B cell (primary cell): ENCODE results near the gene SETBP1. TPM values are rescaled to one million over a fixed set of nuclear protein-coding genes. Genes with fewer than 3 reads are reported as not detected.

Source experiments
- ATAC-seq: fragments of 200-7000 bp; cut with Tn5 transposase; one replicate; pipeline ENCODE4 v1.10.0; 2021; ENCODE audit warnings: low read depth, mild to moderate bottlenecking, moderate number of reproducible peaks, moderate library complexity
- CTCF ChIA-PET: fragments of 350-600 bp; sonication (Branson Sonifier 250); formaldehyde crosslinking; loops from one replicate; lab custom pipeline; 2021; ENCODE audit warnings: antibody characterized with exemption, inconsistent platforms; lab: Charles Lee
- POLR2A ChIA-PET: fragments of 350-600 bp; sonication (Branson Sonifier 250); formaldehyde crosslinking; loops from one replicate; lab custom pipeline; 2021; ENCODE audit warnings: antibody characterized with exemption; lab: Charles Lee
- DNase-seq: peaks from one replicate; pipeline ENCODE4 v3.0.0; 2013
- H2AFZ ChIP-seq: 2 replicates; pipeline ENCODE4 v1.6.1; 2012; ENCODE audit warnings: mild to moderate bottlenecking, low read depth, low read length; ENCODE audit not compliant: insufficient read depth, poor library complexity, severe bottlenecking
- H3K27ac ChIP-seq, 2 donors: 1 replicate in 1 of 2; 2 replicates in 1 of 2; pipeline ENCODE4 v1.5.1; 2012 to 2013; ENCODE audit warnings: low read length in 2 of 2, mild to moderate bottlenecking in 2 of 2, moderate library complexity in 1 of 2
- H3K27me3 ChIP-seq, 4 experiments: fragments of 200-600 bp in 1 of 4; sonication (generic) in 1 of 4; replicated peaks in 1 of 4; 1 replicate in 2 of 4; 2 replicates in 2 of 4; pipeline versions ENCODE4 v1.6.1 to v1.7.0; 2013 to 2016; ENCODE audit warnings: low read length in 3 of 4, mild to moderate bottlenecking in 2 of 4, mixed read lengths in 1 of 4, moderate library complexity in 1 of 4; ENCODE audit not compliant: insufficient read depth in 4 of 4, control insufficient read depth in 3 of 4; ENCODE audit errors: control extremely low read depth in 1 of 4
- H3K36me3 ChIP-seq, 2 experiments: replicated peaks in 1 of 2; 1 replicate in 1 of 2; 2 replicates in 1 of 2; pipeline versions ENCODE4 v1.6.1 to v1.7.1; 2013; ENCODE audit warnings: low read length in 1 of 2; ENCODE audit not compliant: insufficient read depth in 2 of 2, control insufficient read depth in 1 of 2; ENCODE audit errors: control extremely low read depth in 1 of 2, extremely low read depth in 1 of 2
- H3K4me1 ChIP-seq, 2 donors: fragments of 200-600 bp in 1 of 2; sonication (generic) in 1 of 2; 1 replicate in 1 of 2; 2 replicates in 1 of 2; pipeline versions ENCODE4 v1.5.1 to v1.6.1; 2013 to 2017; ENCODE audit warnings: low read length in 2 of 2; ENCODE audit not compliant: control insufficient read depth in 2 of 2, insufficient read depth in 2 of 2
- H3K4me2 ChIP-seq: replicated peaks from 2 replicates; pipeline ENCODE3; 2012; ENCODE audit warnings: mild to moderate bottlenecking, low read depth, low read length; ENCODE audit not compliant: poor library complexity, severe bottlenecking
- H3K4me3 ChIP-seq, 5 experiments: fragments of 200-600 bp in 1 of 5; sonication (generic) in 1 of 5; 1 replicate in 3 of 5; 2 replicates in 2 of 5; pipeline versions ENCODE4 v1.5.1 to v1.7.0; 2011 to 2016; ENCODE audit warnings: low read length in 4 of 5, mild to moderate bottlenecking in 4 of 5, low read depth in 2 of 5, control low read depth in 1 of 5, moderate library complexity in 1 of 5; ENCODE audit not compliant: insufficient read depth in 1 of 5; ENCODE audit errors: control extremely low read depth in 1 of 5, extremely low read depth in 1 of 5
- H3K79me2 ChIP-seq: fragments of 200-600 bp; sonication (generic); one replicate; pipeline ENCODE4 v1.6.0; 2016; ENCODE audit warnings: low read length; ENCODE audit not compliant: control insufficient read depth, insufficient read depth
- H3K9ac ChIP-seq: fragments of 200-600 bp; sonication (generic); 2 replicates; pipeline ENCODE4 v1.6.1; 2017; ENCODE audit warnings: mild to moderate bottlenecking, low read length, moderate library complexity
- H3K9me3 ChIP-seq, 3 donors: one replicate each; pipeline versions ENCODE4 v1.6.1 to v1.7.1; 2013; ENCODE audit warnings: low read length in 2 of 3; ENCODE audit not compliant: control insufficient read depth in 2 of 3, insufficient read depth in 1 of 3; ENCODE audit errors: control extremely low read depth in 1 of 3
- H4K20me1 ChIP-seq: 2 replicates; pipeline ENCODE4 v1.6.0; 2012; ENCODE audit warnings: mild to moderate bottlenecking, low read length; ENCODE audit not compliant: insufficient read depth, control insufficient read depth, poor library complexity, severe bottlenecking
- H3K27ac Mint-ChIP-seq: one replicate; pipeline ENCODE4 v1.8.0; 2021; ENCODE audit warnings: mixed read lengths
- H3K27me3 Mint-ChIP-seq: one replicate; pipeline ENCODE4 v1.8.0; 2021; ENCODE audit warnings: mixed read lengths
- H3K4me1 Mint-ChIP-seq: one replicate; pipeline ENCODE4 v1.8.0; 2021; ENCODE audit warnings: mixed read lengths
- H3K4me3 Mint-ChIP-seq: one replicate; pipeline ENCODE4 v1.8.0; 2021; ENCODE audit warnings: mixed read lengths
- H3K9me3 Mint-ChIP-seq: one replicate; pipeline ENCODE4 v1.8.0; 2022; ENCODE audit warnings: mixed read lengths; ENCODE audit not compliant: insufficient read depth
- EZH2 ChIP-seq: IDR thresholded peaks from 2 replicates; pipeline ENCODE4 v1.6.1; 2012; ENCODE audit warnings: borderline replicate concordance, low read depth, mild to moderate bottlenecking, moderate library complexity, low read length; ENCODE audit not compliant: insufficient read depth, poor library complexity, severe bottlenecking
- WGBS: methylation state at CpG from one replicate; pipeline ENCODE4 v1.1.5; 2013; ENCODE audit warnings: missing lambda C conversion rate; ENCODE audit not compliant: insufficient coverage; 5-methylcytosine and 5-hydroxymethylcytosine counted together
- intact Hi-C: fragments of 100-400 bp; cut with micrococcal nuclease; formaldehyde crosslinking; loops from one replicate; pipeline ENCODE4 v1.10.0; 2022
- polyA plus RNA-seq: library from polyadenylated mRNA; depleted of rRNA; stranded (reverse); fragments of >200 nt; gene quantifications from 2 replicates; pipeline ENCODE4 v1.2.3, GENCODE V29; 2012
- total RNA-seq, 2 donors: library from RNA; stranded (reverse); fragments of 120-200 nt in 1 of 2; gene quantifications; 1 replicate in 1 of 2; 2 replicates in 1 of 2; pipeline versions ENCODE4 v1.2.3 to v1.2.4, GENCODE V29; 2013 to 2022
- TF ChIP-seq, protein P1 (sequence below): fragments of 200-600 bp; IDR thresholded peaks from one replicate; pipeline ENCODE4 v1.8.0; 2022; ENCODE audit warnings: antibody characterized with exemption, mild to moderate bottlenecking

The SETBP1 gene
- total and polyA plus RNA-seq, 2 donors (not counting 1 experiment from before 2014, with no cell fraction given) = 15.1 to 129 TPM

DNA sequence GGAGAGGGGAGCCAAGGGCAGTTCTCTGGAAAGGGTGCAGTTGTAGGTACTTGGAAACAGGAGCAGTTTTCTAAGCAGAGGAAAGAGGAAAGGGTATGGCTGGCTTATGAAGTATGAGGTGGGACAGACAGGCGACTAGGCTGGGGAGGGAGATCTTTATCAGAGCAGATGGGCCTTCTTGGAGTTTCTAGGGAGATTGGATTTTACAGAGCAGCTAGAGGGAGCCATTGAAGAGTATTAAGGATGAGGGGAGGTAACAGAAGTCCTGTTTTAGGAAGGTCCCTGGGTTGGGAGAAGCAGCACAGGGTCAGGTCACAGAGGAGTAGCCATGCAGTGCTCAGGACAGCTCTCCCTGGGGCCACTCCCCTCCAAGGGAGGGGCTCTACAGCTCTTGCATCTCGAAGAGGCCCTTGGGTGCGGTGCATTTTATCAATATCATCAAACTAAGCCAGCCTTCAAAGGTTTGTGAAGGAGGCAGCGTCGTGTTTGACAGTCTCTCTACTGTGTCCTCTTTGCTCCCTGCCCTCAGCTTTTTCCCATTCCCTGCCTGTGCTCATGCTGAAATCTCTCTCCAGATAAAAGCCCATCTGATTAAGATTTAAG lies 154.3 kb downstream of the SETBP1 start:
- Histone ChIP-seq H3K4me3 (no peak overlapping the region), H2AFZ (no peak overlapping the region), H3K9ac (no peak overlapping the region), H3K4me2 (no peak overlapping the region), H3K27ac (peak overlapping the region in 1 of 2 donors; percentile 22), H3K9me3 (no peaks in the 10 kb centered on the region), H3K27me3 (no peaks in the 10 kb centered on the region), H3K79me2 (peaks cover 50% of the 10 kb centered on the region), H3K4me1 (peaks cover 34 to 46% of the 10 kb centered on the region in 2 donors), H3K36me3 (peaks cover 0 to 9% of the 10 kb centered on the region in 2 experiments), H4K20me1 (peaks cover 43% of the 10 kb centered on the region)
- intact Hi-C loops = loop anchor here (5.0 kb wide), 2 partner anchors 38 to 377 kb away; no protein-coding TSS in a partner anchor
- Mint-ChIP-seq H3K27ac (no peak overlapping the region), H3K4me1 (peaks cover 74% of the 10 kb centered on the region), H3K9me3 (no peaks in the 10 kb centered on the region), H3K27me3 (no peaks in the 10 kb centered on the region), H3K4me3 (no peak overlapping the region)
- TF ChIP-seq EZH2 = no peak
- TF ChIP-seq, protein P1, sequence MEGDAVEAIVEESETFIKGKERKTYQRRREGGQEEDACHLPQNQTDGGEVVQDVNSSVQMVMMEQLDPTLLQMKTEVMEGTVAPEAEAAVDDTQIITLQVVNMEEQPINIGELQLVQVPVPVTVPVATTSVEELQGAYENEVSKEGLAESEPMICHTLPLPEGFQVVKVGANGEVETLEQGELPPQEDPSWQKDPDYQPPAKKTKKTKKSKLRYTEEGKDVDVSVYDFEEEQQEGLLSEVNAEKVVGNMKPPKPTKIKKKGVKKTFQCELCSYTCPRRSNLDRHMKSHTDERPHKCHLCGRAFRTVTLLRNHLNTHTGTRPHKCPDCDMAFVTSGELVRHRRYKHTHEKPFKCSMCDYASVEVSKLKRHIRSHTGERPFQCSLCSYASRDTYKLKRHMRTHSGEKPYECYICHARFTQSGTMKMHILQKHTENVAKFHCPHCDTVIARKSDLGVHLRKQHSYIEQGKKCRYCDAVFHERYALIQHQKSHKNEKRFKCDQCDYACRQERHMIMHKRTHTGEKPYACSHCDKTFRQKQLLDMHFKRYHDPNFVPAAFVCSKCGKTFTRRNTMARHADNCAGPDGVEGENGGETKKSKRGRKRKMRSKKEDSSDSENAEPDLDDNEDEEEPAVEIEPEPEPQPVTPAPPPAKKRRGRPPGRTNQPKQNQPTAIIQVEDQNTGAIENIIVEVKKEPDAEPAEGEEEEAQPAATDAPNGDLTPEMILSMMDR = no peak
- 94% methylated on average over 5 of the region's 5 CpGs for WGBS
- DNase-seq (no peak), ATAC-seq (no peak)
- ChIA-PET CTCF (interaction anchor here (0.7 kb wide), 1 partner anchor 378 kb away, joined by 3 read pairs; no protein-coding TSS in a partner anchor), POLR2A (no interaction called here)

DNA sequence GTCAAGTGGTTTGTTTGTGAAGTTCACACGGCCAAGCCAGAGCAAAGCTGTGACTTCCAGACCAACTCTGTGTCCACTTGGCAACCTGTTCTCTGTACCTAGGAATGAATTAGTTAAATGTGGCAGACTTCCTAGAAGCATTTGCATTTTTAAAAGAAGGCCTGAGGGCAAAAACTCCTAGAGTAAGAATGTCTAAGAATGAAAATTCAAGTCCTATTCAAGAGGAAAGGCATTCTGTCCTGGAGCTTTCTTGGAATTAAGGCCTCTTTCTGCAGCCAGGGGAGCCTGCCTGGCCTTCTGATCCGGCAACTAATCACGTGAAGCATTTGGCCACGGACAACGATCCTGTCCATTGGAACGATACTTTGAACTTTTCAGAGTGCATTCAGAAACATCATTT lies 155.0 kb downstream of the SETBP1 start:
- Histone ChIP-seq H3K27ac (no peak overlapping the region), H4K20me1 (peaks cover 51% of the 10 kb centered on the region), H3K9me3 (no peaks in the 10 kb centered on the region), H3K27me3 (no peaks in the 10 kb centered on the region), H2AFZ (no peak overlapping the region), H3K4me2 (no peak overlapping the region), H3K9ac (no peak overlapping the region), H3K4me1 (peaks cover 28 to 42% of the 10 kb centered on the region in 2 donors), H3K4me3 (no peak overlapping the region), H3K36me3 (peaks cover 0 to 17% of the 10 kb centered on the region in 2 experiments), H3K79me2 (peaks cover 51% of the 10 kb centered on the region)
- DNase-seq (no peak), ATAC-seq (no peak)
- TF ChIP-seq, protein P1 = no peak
- no peak for TF ChIP-seq EZH2
- H3K4me3 Mint-ChIP-seq = no peak overlapping the region
- H3K27ac Mint-ChIP-seq = peak overlapping the region; percentile 46
- ChIA-PET POLR2A (no interaction called here), CTCF (interaction anchor here (0.6 to 0.7 kb wide), 2 partner anchors 105 to 377 kb away, joined by 3 read pairs; no protein-coding TSS in a partner anchor)
- H3K27me3 Mint-ChIP-seq = no peaks in the 10 kb centered on the region
- peaks cover 74% of the 10 kb centered on the region for H3K4me1 Mint-ChIP-seq
- H3K9me3 Mint-ChIP-seq = no peaks in the 10 kb centered on the region
- WGBS = 100% methylated on average over 1 of the region's 6 CpGs
- intact Hi-C loops = loop anchor here (5.0 kb wide), 2 partner anchors 38 to 377 kb away; no protein-coding TSS in a partner anchor
